ENCODE results near the gene DBH.

Gene DBH

DNA sequence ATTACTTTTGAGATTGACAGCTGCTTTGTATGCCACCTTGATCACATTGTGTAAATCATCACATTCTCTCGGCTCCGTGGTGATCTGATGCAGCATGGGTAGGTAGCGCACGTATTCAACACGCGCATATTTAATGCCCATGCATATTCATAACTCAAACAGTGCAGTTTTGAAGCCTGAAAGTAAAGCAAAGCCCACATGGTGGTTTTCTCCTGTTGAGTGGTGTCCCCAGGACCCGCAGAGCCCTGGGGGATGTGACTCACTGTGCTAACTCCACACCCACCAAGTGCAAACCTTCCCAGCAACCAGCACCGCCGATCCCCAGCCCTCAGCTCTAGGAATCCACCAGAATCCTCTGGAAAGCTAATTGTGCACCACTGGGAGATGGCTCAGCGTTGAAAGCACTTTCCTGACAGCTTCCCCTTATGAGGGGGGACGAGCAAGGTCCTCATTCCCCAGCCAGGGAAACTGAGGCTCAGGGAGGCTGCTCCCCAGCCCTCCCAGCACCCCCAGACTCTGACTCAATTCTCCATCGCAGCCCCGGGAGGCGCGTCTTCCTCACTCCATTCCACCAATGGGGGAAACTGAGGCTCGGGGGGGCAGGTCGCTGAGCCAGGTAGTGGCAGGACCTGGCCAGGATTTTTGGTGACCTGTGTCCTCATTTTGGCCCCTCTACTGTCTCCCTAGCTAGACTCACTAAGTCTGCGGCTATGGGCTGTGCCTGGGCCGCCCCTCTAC lies 55.6 kb downstream of the DBH start:
- no peaks in the 10 kb centered on the region for H3F3A ChIP-seq (ENCODE audit: insufficient read depth)
- H3K9me2 ChIP-seq (replicated peaks; ENCODE audit: insufficient read depth, low read length), result no peaks in the 10 kb centered on the region
- H3K9ac ChIP-seq (ENCODE audit: low read length), result no peak overlapping the region
- H3K4me3 ChIP-seq (ENCODE audit: insufficient read depth, low read length, poor library complexity, severe bottlenecking), result no peak overlapping the region
- H3K27me3 ChIP-seq (ENCODE audit: low read length), result no peaks in the 10 kb centered on the region
- no peak overlapping the region for H3K27ac ChIP-seq (ENCODE audit: low read depth, low read length)
- no peaks in the 10 kb centered on the region for H4K20me1 ChIP-seq (ENCODE audit: low read depth, low read length)
- no peaks in the 10 kb centered on the region for H3K36me3 ChIP-seq (ENCODE audit: low read length)
- H2AFZ ChIP-seq (ENCODE audit: low read depth, low read length, severe bottlenecking), result no peak overlapping the region
- H3K9me3 ChIP-seq (ENCODE audit: insufficient read depth, low read length), result no peaks in the 10 kb centered on the region
- no peaks in the 10 kb centered on the region for H3K79me2 ChIP-seq (ENCODE audit: insufficient read depth, low read length)
- no peak overlapping the region for H3K4me2 ChIP-seq (ENCODE audit: low read depth, low read length, poor library complexity, severe bottlenecking)
- TF ChIP-seq EZH2phosphoT487 (conservative IDR thresholded peaks at IDR 0.05; ENCODE audit: low read length) (no peak), CTCF (IDR thresholded peaks at IDR 0.05; ENCODE audit: insufficient read depth, low read length, poor library complexity, severe bottlenecking) (no peak)

DNA sequence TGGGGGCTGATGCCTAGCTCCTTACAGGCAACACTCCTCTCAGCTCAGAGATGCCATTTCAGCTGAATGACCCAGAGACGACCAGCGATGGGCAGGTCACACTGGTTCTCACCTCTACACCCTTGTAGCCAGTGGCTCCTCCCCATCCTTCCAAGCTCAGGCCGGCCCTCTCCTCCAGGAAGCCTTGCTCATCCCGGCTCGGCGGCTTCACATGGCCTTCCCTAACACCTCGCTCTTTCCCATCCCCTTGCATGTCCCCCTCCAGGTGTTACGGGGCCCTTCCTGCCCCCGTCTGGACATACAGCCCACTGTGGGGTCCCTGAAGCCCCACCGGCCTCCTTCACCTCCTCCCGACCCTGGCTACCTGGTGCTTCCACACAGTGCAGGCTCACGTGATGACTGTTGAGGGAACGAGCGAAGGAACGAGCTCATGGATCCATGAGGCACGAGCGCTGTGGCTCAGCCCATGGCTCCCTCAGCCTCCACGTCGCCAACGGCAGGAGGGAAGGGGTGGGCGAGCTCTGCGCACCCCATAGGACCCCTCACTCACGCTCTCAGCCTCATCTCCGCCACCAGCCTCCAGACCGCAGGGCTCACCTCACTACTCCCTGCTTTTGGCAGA lies 56.3 kb downstream of the DBH start:
- Histone ChIP-seq H3K9me3 (ENCODE audit: insufficient read depth, low read length) (no peaks in the 10 kb centered on the region), H3K27ac (ENCODE audit: low read depth, low read length) (no peak overlapping the region), H3K4me2 (ENCODE audit: low read depth, low read length, poor library complexity, severe bottlenecking) (no peak overlapping the region), H3K9ac (ENCODE audit: low read length) (no peak overlapping the region), H3K27me3 (ENCODE audit: low read length) (no peaks in the 10 kb centered on the region), H3F3A (ENCODE audit: insufficient read depth) (no peaks in the 10 kb centered on the region), H3K79me2 (ENCODE audit: insufficient read depth, low read length) (no peaks in the 10 kb centered on the region), H3K4me3 (ENCODE audit: insufficient read depth, low read length, poor library complexity, severe bottlenecking) (no peak overlapping the region), H3K9me2 (replicated peaks; ENCODE audit: insufficient read depth, low read length) (no peaks in the 10 kb centered on the region), H4K20me1 (ENCODE audit: low read depth, low read length) (no peaks in the 10 kb centered on the region), H3K36me3 (ENCODE audit: low read length) (no peaks in the 10 kb centered on the region), H2AFZ (ENCODE audit: low read depth, low read length, severe bottlenecking) (no peak overlapping the region)
- no peak for TF ChIP-seq EZH2phosphoT487 (conservative IDR thresholded peaks at IDR 0.05; ENCODE audit: low read length)
- TF ChIP-seq CTCF (IDR thresholded peaks at IDR 0.05; ENCODE audit: insufficient read depth, low read length, poor library complexity, severe bottlenecking), result no peak

DNA sequence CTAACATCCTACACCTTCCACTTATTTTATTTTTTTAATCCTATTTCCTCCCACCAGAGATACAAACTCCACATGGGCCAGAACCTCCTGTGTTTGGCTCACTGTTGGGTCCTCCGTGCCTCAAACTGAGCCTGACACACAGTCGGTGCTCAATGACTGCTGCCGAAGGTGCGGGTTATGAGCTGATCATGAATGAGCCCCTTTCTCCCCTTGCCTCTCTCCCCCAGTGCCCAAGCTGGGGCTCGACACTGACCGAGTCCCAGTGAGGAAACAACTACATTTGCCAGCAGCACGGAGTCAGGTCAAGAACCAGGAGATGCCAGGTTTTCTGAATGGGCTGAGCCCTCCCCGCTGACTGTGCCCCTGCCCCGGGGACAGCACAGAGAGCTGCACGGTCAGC lies 57.0 kb downstream of the DBH start:
- H3K9me3 ChIP-seq (ENCODE audit: insufficient read depth, low read length), result no peaks in the 10 kb centered on the region
- H3K4me3 ChIP-seq (ENCODE audit: insufficient read depth, low read length, poor library complexity, severe bottlenecking), result no peak overlapping the region
- H3K36me3 ChIP-seq (ENCODE audit: low read length), result no peaks in the 10 kb centered on the region
- no peak overlapping the region for H2AFZ ChIP-seq (ENCODE audit: low read depth, low read length, severe bottlenecking)
- H3K27ac ChIP-seq (ENCODE audit: low read depth, low read length), result no peak overlapping the region
- no peaks in the 10 kb centered on the region for H3F3A ChIP-seq (ENCODE audit: insufficient read depth)
- H3K4me2 ChIP-seq (ENCODE audit: low read depth, low read length, poor library complexity, severe bottlenecking), result no peak overlapping the region
- H4K20me1 ChIP-seq (ENCODE audit: low read depth, low read length), result no peaks in the 10 kb centered on the region
- no peaks in the 10 kb centered on the region for H3K79me2 ChIP-seq (ENCODE audit: insufficient read depth, low read length)
- TF ChIP-seq CTCF (IDR thresholded peaks at IDR 0.05; ENCODE audit: insufficient read depth, low read length, poor library complexity, severe bottlenecking), result no peak
- TF ChIP-seq EZH2phosphoT487 (conservative IDR thresholded peaks at IDR 0.05; ENCODE audit: low read length), result no peak
- H3K27me3 ChIP-seq (ENCODE audit: low read length), result no peaks in the 10 kb centered on the region
- H3K9ac ChIP-seq (ENCODE audit: low read length), result no peak overlapping the region
- no peaks in the 10 kb centered on the region for H3K9me2 ChIP-seq (replicated peaks; ENCODE audit: insufficient read depth, low read length)
